ENCODE data around the gene TRIM63.

TRIM63 gene

DNA sequence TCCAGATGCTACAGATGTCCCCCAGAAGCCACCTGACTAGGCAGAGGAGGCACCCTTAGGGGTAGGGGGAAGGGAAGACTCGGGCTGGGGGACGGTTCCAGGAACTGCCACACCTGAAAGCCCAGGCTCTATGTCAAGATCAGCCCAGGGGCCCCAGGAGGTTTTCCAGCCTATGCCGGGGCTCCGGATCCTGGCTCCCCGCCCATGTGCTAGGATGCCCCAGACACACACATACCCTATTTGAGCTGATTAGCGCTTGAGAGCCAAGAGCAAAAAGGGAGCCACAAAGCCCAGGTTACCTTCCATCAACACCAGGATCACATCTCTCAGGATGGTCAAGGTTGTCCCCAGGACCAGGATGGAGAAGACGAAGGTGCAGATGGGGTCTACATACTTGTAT, 26.0 kb downstream of the TRIM63 start (continued):
- TF ChIP-seq, protein P1, sequence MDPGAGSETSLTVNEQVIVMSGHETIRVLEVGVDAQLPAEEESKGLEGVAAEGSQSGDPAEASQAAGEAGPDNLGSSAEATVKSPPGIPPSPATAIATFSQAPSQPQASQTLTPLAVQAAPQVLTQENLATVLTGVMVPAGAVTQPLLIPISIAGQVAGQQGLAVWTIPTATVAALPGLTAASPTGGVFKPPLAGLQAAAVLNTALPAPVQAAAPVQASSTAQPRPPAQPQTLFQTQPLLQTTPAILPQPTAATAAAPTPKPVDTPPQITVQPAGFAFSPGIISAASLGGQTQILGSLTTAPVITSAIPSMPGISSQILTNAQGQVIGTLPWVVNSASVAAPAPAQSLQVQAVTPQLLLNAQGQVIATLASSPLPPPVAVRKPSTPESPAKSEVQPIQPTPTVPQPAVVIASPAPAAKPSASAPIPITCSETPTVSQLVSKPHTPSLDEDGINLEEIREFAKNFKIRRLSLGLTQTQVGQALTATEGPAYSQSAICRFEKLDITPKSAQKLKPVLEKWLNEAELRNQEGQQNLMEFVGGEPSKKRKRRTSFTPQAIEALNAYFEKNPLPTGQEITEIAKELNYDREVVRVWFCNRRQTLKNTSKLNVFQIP (CRISPR knock-in tag; IDR thresholded peaks at IDR 0.05; ENCODE audit: borderline replicate concordance, low read depth): no peak
- TF ChIP-seq OSR1 (CRISPR knock-in tag; IDR thresholded peaks at IDR 0.05) (no peak), ZFP3 (CRISPR knock-in tag; IDR thresholded peaks at IDR 0.05) (no peak), ZNF8 (CRISPR knock-in tag; IDR thresholded peaks at IDR 0.05) (no peak), ZC3H10 (CRISPR knock-in tag; IDR thresholded peaks at IDR 0.05) (no peak), ZNF70 (CRISPR knock-in tag; IDR thresholded peaks at IDR 0.05) (no peak), ISL1 (CRISPR knock-in tag; IDR thresholded peaks at IDR 0.05) (no peak), BACH2 (CRISPR knock-in tag; IDR thresholded peaks at IDR 0.05; ENCODE audit: borderline replicate concordance) (no peak), ESRRG (CRISPR knock-in tag; IDR thresholded peaks at IDR 0.05) (no peak)

DNA sequence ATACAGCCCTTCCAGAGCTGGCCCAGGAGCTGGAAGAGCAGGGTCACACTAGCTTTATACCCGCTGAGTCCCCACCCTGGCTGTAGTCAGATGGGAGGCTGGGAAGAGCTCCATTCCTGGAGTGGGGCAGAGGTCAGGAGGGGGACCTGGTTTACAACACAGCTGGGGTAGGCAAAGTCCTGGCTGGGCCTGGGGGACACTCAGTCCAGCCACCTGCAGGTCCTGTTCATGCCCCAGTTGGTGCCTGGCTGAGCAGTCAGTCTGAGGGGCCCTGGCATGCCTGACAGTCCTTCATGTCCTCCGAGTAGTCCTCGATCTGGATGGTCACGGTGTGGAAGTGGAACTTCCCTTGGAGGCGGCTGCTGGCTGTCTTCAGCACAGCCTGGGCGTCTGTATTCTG, 28.5 kb downstream of the TRIM63 start:
- ATAC-seq: no peak
- TF ChIP-seq, protein P2, sequence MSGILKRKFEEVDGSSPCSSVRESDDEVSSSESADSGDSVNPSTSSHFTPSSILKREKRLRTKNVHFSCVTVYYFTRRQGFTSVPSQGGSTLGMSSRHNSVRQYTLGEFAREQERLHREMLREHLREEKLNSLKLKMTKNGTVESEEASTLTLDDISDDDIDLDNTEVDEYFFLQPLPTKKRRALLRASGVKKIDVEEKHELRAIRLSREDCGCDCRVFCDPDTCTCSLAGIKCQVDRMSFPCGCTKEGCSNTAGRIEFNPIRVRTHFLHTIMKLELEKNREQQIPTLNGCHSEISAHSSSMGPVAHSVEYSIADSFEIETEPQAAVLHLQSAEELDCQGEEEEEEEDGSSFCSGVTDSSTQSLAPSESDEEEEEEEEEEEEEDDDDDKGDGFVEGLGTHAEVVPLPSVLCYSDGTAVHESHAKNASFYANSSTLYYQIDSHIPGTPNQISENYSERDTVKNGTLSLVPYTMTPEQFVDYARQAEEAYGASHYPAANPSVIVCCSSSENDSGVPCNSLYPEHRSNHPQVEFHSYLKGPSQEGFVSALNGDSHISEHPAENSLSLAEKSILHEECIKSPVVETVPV (CRISPR knock-in tag; IDR thresholded peaks at IDR 0.05): no peak
- TF ChIP-seq SNAI2 (CRISPR knock-in tag; IDR thresholded peaks at IDR 0.05) (no peak), ZC3H10 (CRISPR knock-in tag; IDR thresholded peaks at IDR 0.05) (no peak), OSR1 (CRISPR knock-in tag; IDR thresholded peaks at IDR 0.05) (no peak), PPARA (CRISPR knock-in tag; IDR thresholded peaks at IDR 0.05; ENCODE audit: borderline replicate concordance) (no peak), RARB (CRISPR knock-in tag; IDR thresholded peaks at IDR 0.05) (no peak), ZFP30 (CRISPR knock-in tag; IDR thresholded peaks at IDR 0.05) (no peak), ZNF70 (CRISPR knock-in tag; IDR thresholded peaks at IDR 0.05) (no peak), ESRRG (CRISPR knock-in tag; IDR thresholded peaks at IDR 0.05) (no peak)
- TF ChIP-seq, protein P1 (CRISPR knock-in tag; IDR thresholded peaks at IDR 0.05; ENCODE audit: borderline replicate concordance, low read depth): no peak
- TF ChIP-seq, protein P3, sequence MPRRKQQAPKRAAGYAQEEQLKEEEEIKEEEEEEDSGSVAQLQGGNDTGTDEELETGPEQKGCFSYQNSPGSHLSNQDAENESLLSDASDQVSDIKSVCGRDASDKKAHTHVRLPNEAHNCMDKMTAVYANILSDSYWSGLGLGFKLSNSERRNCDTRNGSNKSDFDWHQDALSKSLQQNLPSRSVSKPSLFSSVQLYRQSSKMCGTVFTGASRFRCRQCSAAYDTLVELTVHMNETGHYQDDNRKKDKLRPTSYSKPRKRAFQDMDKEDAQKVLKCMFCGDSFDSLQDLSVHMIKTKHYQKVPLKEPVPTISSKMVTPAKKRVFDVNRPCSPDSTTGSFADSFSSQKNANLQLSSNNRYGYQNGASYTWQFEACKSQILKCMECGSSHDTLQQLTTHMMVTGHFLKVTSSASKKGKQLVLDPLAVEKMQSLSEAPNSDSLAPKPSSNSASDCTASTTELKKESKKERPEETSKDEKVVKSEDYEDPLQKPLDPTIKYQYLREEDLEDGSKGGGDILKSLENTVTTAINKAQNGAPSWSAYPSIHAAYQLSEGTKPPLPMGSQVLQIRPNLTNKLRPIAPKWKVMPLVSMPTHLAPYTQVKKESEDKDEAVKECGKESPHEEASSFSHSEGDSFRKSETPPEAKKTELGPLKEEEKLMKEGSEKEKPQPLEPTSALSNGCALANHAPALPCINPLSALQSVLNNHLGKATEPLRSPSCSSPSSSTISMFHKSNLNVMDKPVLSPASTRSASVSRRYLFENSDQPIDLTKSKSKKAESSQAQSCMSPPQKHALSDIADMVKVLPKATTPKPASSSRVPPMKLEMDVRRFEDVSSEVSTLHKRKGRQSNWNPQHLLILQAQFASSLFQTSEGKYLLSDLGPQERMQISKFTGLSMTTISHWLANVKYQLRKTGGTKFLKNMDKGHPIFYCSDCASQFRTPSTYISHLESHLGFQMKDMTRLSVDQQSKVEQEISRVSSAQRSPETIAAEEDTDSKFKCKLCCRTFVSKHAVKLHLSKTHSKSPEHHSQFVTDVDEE (CRISPR knock-in tag; IDR thresholded peaks at IDR 0.05): no peak

DNA sequence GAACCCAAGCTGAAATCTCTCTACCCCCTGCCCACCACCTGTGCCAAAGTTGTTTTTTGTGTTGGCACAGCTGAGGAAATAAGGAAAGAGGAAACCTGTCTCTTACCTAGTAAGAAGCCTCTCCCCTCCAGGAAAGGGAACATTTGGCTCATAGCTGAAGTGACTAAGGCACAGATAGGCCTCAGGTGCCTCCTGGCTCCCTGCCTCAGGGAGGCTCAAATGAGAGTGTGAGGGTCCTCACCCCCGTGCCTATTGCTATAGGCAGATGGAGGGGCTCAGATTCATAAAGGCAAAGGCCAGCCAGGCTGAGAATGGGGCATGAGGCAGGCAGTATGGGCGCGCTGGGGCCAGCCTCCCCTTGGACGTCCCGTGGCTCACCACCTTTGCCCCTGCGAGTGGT, 29.0 kb downstream of the TRIM63 start:
- TF ChIP-seq ZFP3 (CRISPR knock-in tag; IDR thresholded peaks at IDR 0.05) (no peak), SNAI2 (CRISPR knock-in tag; IDR thresholded peaks at IDR 0.05) (no peak), RARB (CRISPR knock-in tag; IDR thresholded peaks at IDR 0.05) (no peak), ZFP30 (CRISPR knock-in tag; IDR thresholded peaks at IDR 0.05) (no peak), ESRRG (CRISPR knock-in tag; IDR thresholded peaks at IDR 0.05) (no peak), TCF4 (CRISPR knock-in tag; IDR thresholded peaks at IDR 0.05; ENCODE audit: borderline replicate concordance) (no peak), TOX (CRISPR knock-in tag; IDR thresholded peaks at IDR 0.05; ENCODE audit: borderline replicate concordance) (no peak), ZNF8 (CRISPR knock-in tag; IDR thresholded peaks at IDR 0.05) (no peak), ZNF70 (CRISPR knock-in tag; IDR thresholded peaks at IDR 0.05) (no peak), OSR1 (CRISPR knock-in tag; IDR thresholded peaks at IDR 0.05) (no peak), PPARA (CRISPR knock-in tag; IDR thresholded peaks at IDR 0.05; ENCODE audit: borderline replicate concordance) (no peak), ZC3H10 (CRISPR knock-in tag; IDR thresholded peaks at IDR 0.05) (no peak), ISL1 (CRISPR knock-in tag; IDR thresholded peaks at IDR 0.05) (no peak), ARNTL (CRISPR knock-in tag; IDR thresholded peaks at IDR 0.05; ENCODE audit: borderline replicate concordance, low read depth) (no peak), ZNF565 (CRISPR knock-in tag; conservative IDR thresholded peaks at IDR 0.05; ENCODE audit: low read depth) (no peak)
- TF ChIP-seq, protein P3 (CRISPR knock-in tag; IDR thresholded peaks at IDR 0.05): no peak
- TF ChIP-seq, protein P2 (CRISPR knock-in tag; IDR thresholded peaks at IDR 0.05): no peak
- TF ChIP-seq, protein P4, sequence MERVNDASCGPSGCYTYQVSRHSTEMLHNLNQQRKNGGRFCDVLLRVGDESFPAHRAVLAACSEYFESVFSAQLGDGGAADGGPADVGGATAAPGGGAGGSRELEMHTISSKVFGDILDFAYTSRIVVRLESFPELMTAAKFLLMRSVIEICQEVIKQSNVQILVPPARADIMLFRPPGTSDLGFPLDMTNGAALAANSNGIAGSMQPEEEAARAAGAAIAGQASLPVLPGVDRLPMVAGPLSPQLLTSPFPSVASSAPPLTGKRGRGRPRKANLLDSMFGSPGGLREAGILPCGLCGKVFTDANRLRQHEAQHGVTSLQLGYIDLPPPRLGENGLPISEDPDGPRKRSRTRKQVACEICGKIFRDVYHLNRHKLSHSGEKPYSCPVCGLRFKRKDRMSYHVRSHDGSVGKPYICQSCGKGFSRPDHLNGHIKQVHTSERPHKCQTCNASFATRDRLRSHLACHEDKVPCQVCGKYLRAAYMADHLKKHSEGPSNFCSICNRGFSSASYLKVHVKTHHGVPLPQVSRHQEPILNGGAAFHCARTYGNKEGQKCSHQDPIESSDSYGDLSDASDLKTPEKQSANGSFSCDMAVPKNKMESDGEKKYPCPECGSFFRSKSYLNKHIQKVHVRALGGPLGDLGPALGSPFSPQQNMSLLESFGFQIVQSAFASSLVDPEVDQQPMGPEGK (CRISPR knock-in tag; IDR thresholded peaks at IDR 0.05; ENCODE audit: borderline replicate concordance): no peak
- TF ChIP-seq, protein P5, sequence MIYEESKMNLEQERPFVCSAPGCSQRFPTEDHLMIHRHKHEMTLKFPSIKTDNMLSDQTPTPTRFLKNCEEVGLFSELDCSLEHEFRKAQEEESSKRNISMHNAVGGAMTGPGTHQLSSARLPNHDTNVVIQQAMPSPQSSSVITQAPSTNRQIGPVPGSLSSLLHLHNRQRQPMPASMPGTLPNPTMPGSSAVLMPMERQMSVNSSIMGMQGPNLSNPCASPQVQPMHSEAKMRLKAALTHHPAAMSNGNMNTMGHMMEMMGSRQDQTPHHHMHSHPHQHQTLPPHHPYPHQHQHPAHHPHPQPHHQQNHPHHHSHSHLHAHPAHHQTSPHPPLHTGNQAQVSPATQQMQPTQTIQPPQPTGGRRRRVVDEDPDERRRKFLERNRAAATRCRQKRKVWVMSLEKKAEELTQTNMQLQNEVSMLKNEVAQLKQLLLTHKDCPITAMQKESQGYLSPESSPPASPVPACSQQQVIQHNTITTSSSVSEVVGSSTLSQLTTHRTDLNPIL (CRISPR knock-in tag; IDR thresholded peaks at IDR 0.05; ENCODE audit: low read depth): no peak
- no peak for ATAC-seq

All from SK-N-SH treated with all-trans-retinoic acid at 6 μM for 48 hours (cell line).